CD8-positive, alpha-beta memory T cell (primary cell): ENCODE measurements around the gene NECTIN1. TPM values are rescaled to one million over a fixed set of nuclear protein-coding genes. Genes with fewer than 3 reads are reported as not detected.
A peak's percentile ranks its signal among the peaks of the same experiment; 100 is the strongest.

Experiments used
- CTCF ChIA-PET: fragments of 350-600 bp; sonication (Branson Sonifier 250); formaldehyde crosslinking; loops from one replicate; lab custom pipeline; 2021; ENCODE audit warnings: antibody characterized with exemption; lab: Charles Lee
- POLR2A ChIA-PET: fragments of 350-600 bp; sonication (Branson Sonifier 250); formaldehyde crosslinking; loops from one replicate; lab custom pipeline; 2021; ENCODE audit warnings: antibody characterized with exemption; lab: Charles Lee
- DNase-seq, 5 donors: peaks; one replicate each; pipeline versions ENCODE4 v3.0.0 to v3.0.0-alpha.2; 2020 to 2022; ENCODE audit warnings: mixed read lengths in 1 of 5
- H3K27ac ChIP-seq: one replicate; pipeline ENCODE4 v1.7.0; 2013; ENCODE audit warnings: low read depth, mild to moderate bottlenecking, low read length, moderate library complexity
- H3K27me3 ChIP-seq: 2 replicates; pipeline ENCODE4 v1.7.0; 2013; ENCODE audit warnings: low read length, mild to moderate bottlenecking; ENCODE audit not compliant: insufficient read depth, poor library complexity, severe bottlenecking
- H3K36me3 ChIP-seq: 2 replicates; pipeline ENCODE4 v1.7.0; 2013; ENCODE audit warnings: mild to moderate bottlenecking, low read length, moderate library complexity; ENCODE audit not compliant: insufficient read depth
- H3K4me1 ChIP-seq: 2 replicates; pipeline ENCODE4 v1.7.0; 2013; ENCODE audit warnings: mild to moderate bottlenecking, low read length, moderate library complexity; ENCODE audit not compliant: insufficient read depth
- H3K4me3 ChIP-seq: 2 replicates; pipeline ENCODE4 v1.7.0; 2013; ENCODE audit warnings: mild to moderate bottlenecking, low read length
- H3K9me3 ChIP-seq: 2 replicates; pipeline ENCODE4 v1.7.0; 2013; ENCODE audit warnings: mild to moderate bottlenecking, low read length
- H3K27ac Mint-ChIP-seq, 8 donors: one replicate each; pipeline ENCODE4 v1.8.0; 2020 to 2021; ENCODE audit warnings: mixed read lengths in 8 of 8, mild to moderate bottlenecking in 6 of 8, inconsistent platforms in 3 of 8, moderate library complexity in 3 of 8
- H3K27me3 Mint-ChIP-seq, 2 donors: one replicate each; pipeline ENCODE4 v1.8.0; 2020 to 2021; ENCODE audit warnings: mixed read lengths in 2 of 2, mild to moderate bottlenecking in 1 of 2, moderate library complexity in 1 of 2
- H3K36me3 Mint-ChIP-seq, 3 donors: one replicate each; pipeline ENCODE4 v1.8.0; 2020 to 2021; ENCODE audit warnings: mixed read lengths in 3 of 3, inconsistent platforms in 1 of 3, mild to moderate bottlenecking in 1 of 3
- H3K4me1 Mint-ChIP-seq, 3 donors: one replicate each; pipeline ENCODE4 v1.8.0; 2020 to 2021; ENCODE audit warnings: mixed read lengths in 3 of 3, inconsistent platforms in 1 of 3, mild to moderate bottlenecking in 1 of 3
- H3K4me3 Mint-ChIP-seq, 7 donors: one replicate each; pipeline ENCODE4 v1.8.0; 2020 to 2021; ENCODE audit warnings: mixed read lengths in 7 of 7, mild to moderate bottlenecking in 6 of 7, moderate library complexity in 4 of 7, inconsistent platforms in 2 of 7
- H3K9me3 Mint-ChIP-seq, 5 donors: one replicate each; pipeline ENCODE4 v1.8.0; 2020 to 2022; ENCODE audit warnings: mixed read lengths in 5 of 5, mild to moderate bottlenecking in 3 of 5, moderate library complexity in 2 of 5, inconsistent platforms in 1 of 5
- polyA plus RNA-seq: library from polyadenylated mRNA; unstranded; fragments of 300-500 nt; fragmentation: Illumina TruSeq; gene quantifications from one replicate; pipeline ENCODE4 v1.2.3, GENCODE V29; 2021
- total RNA-seq, 2 experiments: library from RNA; stranded (reverse); gene quantifications; one replicate each; pipeline ENCODE4 v1.2.3, GENCODE V29; 2021

The NECTIN1 gene
- total and polyA plus RNA-seq, 3 experiments from 2014 or later = 0.35 to 3.8 (median 3.0) TPM

DNA sequence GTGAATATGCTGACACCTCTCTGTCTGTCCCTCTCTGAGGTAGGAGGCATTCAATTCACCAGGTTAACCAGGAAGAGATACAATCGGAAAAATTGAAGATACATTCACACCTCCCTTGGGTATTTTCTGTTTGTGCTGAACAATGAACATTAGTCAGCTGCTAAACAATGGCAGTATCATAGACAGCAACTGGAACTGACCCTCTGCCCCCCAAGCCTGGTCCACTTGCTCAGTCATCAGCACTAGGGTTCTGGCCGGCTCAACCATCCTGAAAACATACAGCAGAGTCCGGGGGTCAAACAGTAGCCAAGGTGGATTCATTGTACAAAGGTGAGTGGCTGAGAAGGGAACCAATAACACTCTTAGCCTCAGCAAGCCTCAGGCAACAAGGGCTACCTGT is 4.0 kb downstream of the NECTIN1 start:
- no peak for DNase-seq
- H3K27ac Mint-ChIP-seq = no peak overlapping the region
- CTCF ChIA-PET = no interaction called here
- POLR2A ChIA-PET = no interaction called here
- peaks cover 7 to 20% (median 10%) of the 10 kb centered on the region in 3 donors for H3K4me1 Mint-ChIP-seq
- H3K9me3 ChIP-seq = no peaks in the 10 kb centered on the region
- H3K4me1 ChIP-seq = peaks cover 18% of the 10 kb centered on the region
- no peaks in the 10 kb centered on the region for H3K36me3 ChIP-seq
- no peak overlapping the region for H3K27ac ChIP-seq
- peaks cover 11% of the 10 kb centered on the region for H3K27me3 ChIP-seq
- no peak overlapping the region for H3K4me3 ChIP-seq
- peak overlapping the region in 1 of 7 donors; percentile 25 for H3K4me3 Mint-ChIP-seq
- H3K9me3 Mint-ChIP-seq = no peaks in the 10 kb centered on the region
- H3K36me3 Mint-ChIP-seq = peaks cover 0 to 2% (median 0%) of the 10 kb centered on the region in 3 donors
- peaks cover 3 to 20% of the 10 kb centered on the region in 2 donors for H3K27me3 Mint-ChIP-seq

DNA sequence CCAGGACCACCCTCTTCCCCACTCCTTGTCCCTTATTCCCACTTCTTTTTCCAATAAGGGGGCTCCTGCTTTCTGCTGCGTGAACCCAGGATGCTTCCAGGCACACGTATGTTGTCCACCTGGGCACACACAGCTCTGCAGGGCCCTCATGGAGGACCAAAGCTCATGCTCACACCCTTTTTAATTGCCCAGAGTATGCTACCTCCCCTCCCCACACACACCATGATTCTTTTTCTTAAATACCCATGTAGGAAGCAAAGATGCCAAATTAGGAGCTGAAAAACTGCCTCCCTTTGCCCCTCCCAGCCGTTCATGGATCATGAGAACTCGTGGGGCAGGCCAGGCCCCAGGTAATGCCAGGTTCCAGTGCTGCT is 5.1 kb downstream of the NECTIN1 start:
- H3K4me1 Mint-ChIP-seq = peaks cover 5 to 14% (median 8%) of the 10 kb centered on the region in 3 donors
- peak overlapping the region in 2 of 7 donors; percentile 2 to 9 for H3K4me3 Mint-ChIP-seq
- Histone ChIP-seq H3K9me3 (no peaks in the 10 kb centered on the region), H3K27me3 (peaks cover 8% of the 10 kb centered on the region), H3K36me3 (no peaks in the 10 kb centered on the region), H3K27ac (no peak overlapping the region), H3K4me3 (no peak overlapping the region), H3K4me1 (peaks cover 13% of the 10 kb centered on the region)
- no peak overlapping the region for H3K27ac Mint-ChIP-seq
- peaks cover 0 to 2% (median 0%) of the 10 kb centered on the region in 3 donors for H3K36me3 Mint-ChIP-seq
- no peak for DNase-seq
- H3K9me3 Mint-ChIP-seq = no peaks in the 10 kb centered on the region
- POLR2A ChIA-PET = no interaction called here
- CTCF ChIA-PET = interaction anchor here (0.6 to 1.5 kb wide), 2 partner anchors 13 to 15 kb away, joined by 3 read pairs; no protein-coding TSS in a partner anchor
- peaks cover 6 to 17% of the 10 kb centered on the region in 2 donors for H3K27me3 Mint-ChIP-seq

DNA sequence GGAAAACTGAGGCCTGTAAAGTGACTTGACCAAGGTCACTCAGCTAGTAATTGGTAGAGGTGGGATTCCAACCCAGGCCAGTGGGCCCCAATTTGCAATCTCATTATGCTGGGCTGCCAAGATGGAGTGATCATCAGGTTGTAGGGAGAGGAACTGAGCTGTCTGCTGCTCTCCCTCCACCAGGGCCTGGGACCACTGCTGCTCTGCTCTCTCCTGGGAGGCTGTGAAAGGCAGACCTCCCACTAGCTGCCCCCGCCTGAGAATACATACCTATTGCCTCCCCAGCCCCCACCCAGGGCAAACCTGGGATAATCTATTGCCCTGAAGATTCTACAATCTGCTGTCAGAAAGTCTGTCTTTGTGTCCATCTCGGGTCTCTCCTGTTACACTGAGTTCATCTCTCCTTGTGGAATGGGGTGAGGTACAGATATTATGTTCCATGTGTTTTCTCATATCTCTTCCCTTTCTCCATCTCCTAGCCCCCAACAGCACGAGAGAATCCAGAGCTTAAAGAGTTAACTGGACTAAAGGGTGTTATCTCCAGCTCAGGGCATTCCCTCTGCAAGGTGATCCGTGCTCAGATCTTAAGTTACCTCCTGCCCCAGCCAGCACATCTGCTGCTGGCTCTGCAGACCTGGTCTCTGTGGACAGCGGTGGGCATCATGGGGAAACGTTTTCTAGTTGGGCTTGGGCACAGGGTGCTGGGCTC is 5.6 kb downstream of the NECTIN1 start:
- H3K27ac Mint-ChIP-seq = no peak overlapping the region
- peaks cover 13% of the 10 kb centered on the region for H3K4me1 ChIP-seq
- POLR2A ChIA-PET = no interaction called here
- H3K36me3 Mint-ChIP-seq = peaks cover 0 to 2% (median 0%) of the 10 kb centered on the region in 3 donors
- peaks cover 8% of the 10 kb centered on the region for H3K27me3 ChIP-seq
- H3K4me3 Mint-ChIP-seq = no peak overlapping the region
- no peak overlapping the region for H3K4me3 ChIP-seq
- no peak overlapping the region for H3K27ac ChIP-seq
- H3K9me3 Mint-ChIP-seq = no peaks in the 10 kb centered on the region
- peaks cover 5 to 14% (median 8%) of the 10 kb centered on the region in 3 donors for H3K4me1 Mint-ChIP-seq
- no peak for DNase-seq
- H3K36me3 ChIP-seq = no peaks in the 10 kb centered on the region
- H3K9me3 ChIP-seq = no peaks in the 10 kb centered on the region
- peaks cover 6 to 17% of the 10 kb centered on the region in 2 donors for H3K27me3 Mint-ChIP-seq
- CTCF ChIA-PET = interaction anchor here (1.5 kb wide), 1 partner anchor 14 kb away, joined by 3 read pairs; no protein-coding TSS in a partner anchor

DNA sequence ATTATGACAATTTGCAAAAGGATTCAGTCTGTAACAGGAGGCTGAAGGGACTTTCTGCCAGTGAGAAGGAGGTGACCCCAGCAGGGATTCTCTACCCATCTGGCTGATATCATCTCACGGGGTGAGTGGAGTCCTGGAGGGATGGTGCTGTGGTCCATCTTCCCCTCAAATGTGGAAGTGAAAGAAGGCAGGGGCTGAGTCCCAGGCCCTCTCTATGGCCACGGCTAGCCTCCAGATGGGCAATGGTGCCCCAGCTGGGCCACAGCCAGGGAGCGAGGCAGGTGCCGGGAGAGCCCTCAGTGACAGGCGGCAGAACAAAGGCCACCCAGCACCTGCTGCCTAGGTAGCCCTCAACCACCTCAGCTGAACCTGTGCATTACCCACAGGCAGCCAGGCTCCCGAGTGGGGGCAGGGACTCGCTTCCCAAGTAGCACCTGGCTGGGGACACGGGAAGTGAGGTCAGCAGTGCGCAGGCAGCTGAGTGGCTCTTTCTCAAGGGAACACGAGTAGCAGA is 6.7 kb downstream of the NECTIN1 start:
- H3K4me1 Mint-ChIP-seq = peaks cover 0 to 7% (median 4%) of the 10 kb centered on the region in 3 donors
- POLR2A ChIA-PET = no interaction called here
- CTCF ChIA-PET = interaction anchor here (1.5 to 1.6 kb wide), 2 partner anchors 7 to 13 kb away, joined by 3 to 8 read pairs; no protein-coding TSS in a partner anchor

DNA sequence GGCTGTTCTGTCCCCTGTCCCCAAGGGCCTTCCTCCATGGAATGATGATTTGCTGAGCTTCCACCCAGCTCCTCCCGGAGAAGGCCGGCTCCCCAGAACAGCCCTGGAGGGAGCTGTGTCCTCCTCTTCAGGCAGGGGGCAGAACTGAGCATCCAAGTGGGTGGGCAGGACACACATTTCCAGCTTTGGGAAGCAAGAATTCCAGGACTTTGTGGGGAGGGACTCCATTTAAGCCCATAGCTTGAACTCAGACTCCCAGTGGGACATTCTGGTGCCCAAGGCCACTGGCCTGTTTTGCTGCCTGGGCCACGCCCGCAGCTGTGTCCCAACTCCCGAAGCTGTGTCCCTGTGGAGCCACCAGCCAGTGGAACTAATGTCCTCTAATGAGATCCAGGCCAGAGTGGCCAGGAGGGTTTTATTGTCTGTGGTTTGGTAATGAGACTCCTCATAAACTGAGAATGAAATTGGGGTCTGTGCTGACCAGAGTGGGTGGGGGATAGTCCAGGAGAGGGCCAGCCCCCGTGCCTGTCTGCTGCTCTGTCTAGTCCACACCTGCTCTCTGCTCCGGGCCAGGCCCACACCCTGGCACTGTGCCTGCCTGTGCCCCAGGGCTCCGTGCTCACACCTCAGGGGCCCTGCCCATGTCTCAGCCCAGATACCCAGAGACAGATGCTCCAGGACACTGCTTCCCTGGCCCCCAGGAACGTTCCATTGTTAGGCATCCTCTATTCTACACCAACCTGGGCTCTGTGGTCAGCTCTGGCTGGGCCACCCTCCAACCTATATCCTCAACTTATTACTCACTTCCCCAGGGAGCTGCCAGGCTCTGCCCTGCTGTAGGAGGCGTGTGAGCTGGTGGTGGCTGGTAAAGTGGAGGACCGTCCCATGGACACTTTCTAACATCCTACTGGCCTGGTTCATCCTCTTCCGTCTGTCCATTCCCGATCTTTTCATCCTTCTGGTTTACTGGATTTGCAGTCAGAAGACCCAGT is 7.6 kb downstream of the NECTIN1 start:
- Histone ChIP-seq H3K9me3 (no peaks in the 10 kb centered on the region), H3K27me3 (no peaks in the 10 kb centered on the region), H3K36me3 (no peaks in the 10 kb centered on the region), H3K4me3 (no peak overlapping the region), H3K4me1 (no peaks in the 10 kb centered on the region), H3K27ac (no peak overlapping the region)
- POLR2A ChIA-PET = no interaction called here
- Mint-ChIP-seq H3K9me3 (no peaks in the 10 kb centered on the region), H3K36me3 (no peaks in the 10 kb centered on the region), H3K27ac (no peak overlapping the region), H3K27me3 (peaks cover 10% of the 10 kb centered on the region in 2 donors), H3K4me1 (peaks cover 0 to 1% (median 0%) of the 10 kb centered on the region in 3 donors), H3K4me3 (no peak overlapping the region)
- no peak for DNase-seq
- CTCF ChIA-PET = interaction anchor here (0.8 to 1.6 kb wide), 2 partner anchors 8 to 19 kb away, joined by 3 to 8 read pairs; no protein-coding TSS in a partner anchor

More for the DNA sequence above, 6.7 kb downstream of the NECTIN1 start:
- no peaks in the 10 kb centered on the region for H3K9me3 ChIP-seq
- H3K4me3 Mint-ChIP-seq = no peak overlapping the region
- peaks cover 3% of the 10 kb centered on the region for H3K27me3 ChIP-seq
- no peak overlapping the region for H3K27ac ChIP-seq
- H3K36me3 ChIP-seq = no peaks in the 10 kb centered on the region
- H3K27me3 Mint-ChIP-seq = peaks cover 6 to 13% of the 10 kb centered on the region in 2 donors
- H3K27ac Mint-ChIP-seq = peak overlapping the region in 1 of 8 donors; percentile 43
- no peaks in the 10 kb centered on the region for H3K9me3 Mint-ChIP-seq
- DNase-seq = no peak
- peaks cover 3% of the 10 kb centered on the region for H3K4me1 ChIP-seq
- no peaks in the 10 kb centered on the region for H3K36me3 Mint-ChIP-seq
- no peak overlapping the region for H3K4me3 ChIP-seq

DNA sequence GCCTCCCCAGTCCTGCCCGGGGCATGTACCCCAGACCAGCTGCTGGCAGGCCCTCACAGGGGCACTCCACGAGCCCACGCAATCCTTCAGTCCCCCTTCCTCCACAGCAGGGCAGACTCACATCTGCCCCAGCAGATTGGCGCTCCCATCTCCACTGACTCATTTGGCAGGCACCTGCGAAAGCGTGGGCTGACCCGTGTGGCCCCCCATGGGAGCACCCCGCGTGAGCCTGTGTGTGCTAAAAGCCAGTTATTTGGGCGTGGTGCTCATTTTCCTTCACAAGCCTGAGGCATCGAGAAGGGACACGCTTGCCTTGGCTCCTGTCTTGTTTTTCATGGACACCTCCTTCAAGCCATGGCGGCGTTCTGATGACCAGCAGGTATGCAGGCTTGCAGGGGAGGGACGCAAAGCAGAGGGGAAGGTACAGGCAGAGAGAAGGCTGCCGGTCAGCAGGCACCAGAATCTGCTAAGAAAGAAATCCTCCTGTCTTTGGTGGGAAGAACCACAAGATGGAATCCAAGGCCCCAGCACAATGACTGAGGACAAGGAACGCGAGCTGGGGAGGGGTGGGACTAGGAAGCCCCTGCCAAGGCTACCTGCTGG is 8.6 kb downstream of the NECTIN1 start:
- no peaks in the 10 kb centered on the region for H3K4me1 Mint-ChIP-seq
- ChIA-PET POLR2A (no interaction called here), CTCF (interaction anchor here (0.8 to 3.2 kb wide), 3 partner anchors 9 to 20 kb away, joined by 3 to 12 read pairs (median 8); partner anchors contain the start of gene NECTIN1)
- H3K27ac Mint-ChIP-seq = no peak overlapping the region
- no peaks in the 10 kb centered on the region for H3K9me3 ChIP-seq
- no peak overlapping the region for H3K4me3 Mint-ChIP-seq
- H3K27me3 Mint-ChIP-seq = peaks cover 3 to 10% of the 10 kb centered on the region in 2 donors
- H3K27ac ChIP-seq = no peak overlapping the region
- DNase-seq = no peak
- no peaks in the 10 kb centered on the region for H3K36me3 Mint-ChIP-seq
- no peaks in the 10 kb centered on the region for H3K36me3 ChIP-seq
- no peak overlapping the region for H3K4me3 ChIP-seq
- no peaks in the 10 kb centered on the region for H3K27me3 ChIP-seq
- H3K4me1 ChIP-seq = no peaks in the 10 kb centered on the region
- no peaks in the 10 kb centered on the region for H3K9me3 Mint-ChIP-seq

DNA sequence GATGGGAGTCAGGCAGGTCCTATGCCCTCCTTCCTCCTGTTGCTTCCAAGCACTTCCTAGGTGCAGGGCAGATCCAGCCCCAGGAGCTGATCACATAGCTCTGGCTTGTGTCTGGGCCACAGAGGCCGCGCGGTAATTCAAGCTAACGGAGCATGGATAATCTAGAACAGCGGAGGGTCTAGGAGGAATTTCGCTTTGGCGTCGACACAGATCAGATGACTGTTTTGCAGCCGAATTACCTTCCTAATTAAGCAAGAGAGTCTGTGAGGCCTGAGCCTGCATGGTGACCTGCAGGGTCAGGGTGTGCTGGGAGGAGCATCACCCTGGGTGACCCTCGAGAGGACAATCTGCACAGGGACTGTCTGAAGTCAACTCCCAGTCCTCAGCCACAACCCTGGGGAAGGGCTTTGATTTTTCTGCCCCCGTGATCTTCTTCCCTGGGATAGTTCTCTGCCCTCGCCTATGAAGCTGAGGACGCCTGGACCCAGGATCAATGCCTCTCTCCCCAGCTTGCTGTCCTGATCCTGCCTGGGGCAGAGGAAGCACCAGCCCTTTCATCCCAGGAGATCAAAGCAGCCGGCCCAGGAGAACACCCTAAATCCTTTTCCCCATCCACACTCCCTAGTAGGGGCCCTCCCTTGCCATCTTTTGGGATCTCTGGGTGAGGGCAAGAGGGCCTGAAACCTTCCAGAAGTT is 11.0 kb downstream of the NECTIN1 start:
- ChIA-PET POLR2A (no interaction called here), CTCF (interaction anchor here (3.2 kb wide), 1 partner anchor 11 kb away, joined by 12 read pairs; the partner anchor contains the start of gene NECTIN1)
- Mint-ChIP-seq H3K36me3 (no peaks in the 10 kb centered on the region), H3K27ac (no peak overlapping the region), H3K4me3 (no peak overlapping the region), H3K4me1 (no peaks in the 10 kb centered on the region), H3K9me3 (peaks cover 0 to 2% (median 0%) of the 10 kb centered on the region in 5 donors), H3K27me3 (peaks cover 2 to 17% of the 10 kb centered on the region in 2 donors)
- Histone ChIP-seq H3K36me3 (no peaks in the 10 kb centered on the region), H3K27ac (no peak overlapping the region), H3K9me3 (no peaks in the 10 kb centered on the region), H3K4me1 (no peaks in the 10 kb centered on the region), H3K27me3 (no peaks in the 10 kb centered on the region), H3K4me3 (no peak overlapping the region)
- no peak for DNase-seq
